ENCODE data around the gene ARPC1B.
"Not testable (repeated sequence)": the region's sequence is repeated elsewhere in the genome, so short reads cannot be mapped to it uniquely, and the experiment has no call there.

The ARPC1B gene

DNA sequence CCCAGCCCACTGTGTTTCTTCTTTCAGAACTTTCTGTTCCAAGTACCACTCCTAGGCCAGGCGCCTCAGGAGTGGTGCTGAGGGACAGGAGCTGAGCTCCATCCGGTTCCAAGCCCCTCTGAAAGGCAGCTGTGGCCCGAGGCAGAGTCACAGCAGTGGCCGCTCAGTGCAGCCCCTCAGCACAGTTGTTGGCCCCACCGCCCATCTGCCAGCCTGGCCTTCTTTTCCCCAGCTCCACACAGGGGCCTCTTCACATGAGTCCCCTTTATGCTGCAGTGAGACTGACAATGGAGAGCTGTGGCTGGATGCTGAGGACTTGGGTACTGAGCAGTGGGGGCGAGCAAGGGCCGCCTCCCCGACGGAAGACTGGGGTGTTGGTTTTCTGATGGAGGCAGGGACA, 43.7 kb downstream of the ARPC1B start:
- DNase-seq = no peak

GRCh38 chr7:99419323-99420021, 44.9 kb downstream of the ARPC1B start:
- DNase-seq = no peak

GRCh38 chr7:99420213-99420612, 45.7 kb downstream of the ARPC1B start:
- no peak for DNase-seq

- DNase-seq = no peak
These were observed 46.5 kb downstream of the ARPC1B start for GRCh38 chr7:99420986-99421385.

DNA sequence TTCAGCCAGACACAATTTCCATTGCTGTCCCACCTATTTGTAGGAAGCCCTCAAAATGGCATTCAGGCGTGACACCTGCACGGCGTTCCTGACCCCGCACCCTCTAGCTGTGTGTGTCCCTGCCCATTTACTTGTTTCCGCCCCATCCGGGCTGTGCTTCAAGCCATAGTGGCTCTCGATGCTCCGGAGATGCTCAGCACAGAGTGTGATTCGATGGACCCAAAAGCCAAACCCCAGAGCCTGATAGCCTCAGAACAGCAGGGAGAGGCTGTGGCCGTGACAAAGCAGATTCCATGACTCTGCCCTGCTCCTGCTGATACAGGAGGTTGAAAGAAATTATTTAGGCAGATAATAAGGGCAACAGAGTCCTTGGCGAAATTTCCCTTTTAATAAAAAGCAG, 47.7 kb downstream of the ARPC1B start:
- DNase-seq = no peak

DNA sequence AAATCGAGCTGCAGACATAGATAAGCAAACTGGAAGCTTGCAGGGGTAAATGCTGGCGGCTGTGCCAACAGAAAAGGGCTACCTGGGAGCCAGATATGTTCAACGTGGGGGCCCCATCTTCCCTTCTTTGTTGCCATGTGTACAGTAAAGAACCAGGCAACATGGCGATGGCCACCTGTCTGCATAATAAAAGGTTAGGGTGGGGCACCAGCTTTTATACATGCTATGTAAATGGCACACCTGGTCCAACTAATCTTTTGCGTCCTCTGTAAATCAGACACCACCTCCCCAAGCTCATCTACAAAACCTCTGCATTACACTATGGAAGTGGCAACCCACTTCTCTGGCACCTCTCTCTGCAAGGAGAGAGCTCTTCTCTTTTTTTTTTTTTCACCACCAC, 48.1 kb downstream of the ARPC1B start:
- no peak for DNase-seq

DNA sequence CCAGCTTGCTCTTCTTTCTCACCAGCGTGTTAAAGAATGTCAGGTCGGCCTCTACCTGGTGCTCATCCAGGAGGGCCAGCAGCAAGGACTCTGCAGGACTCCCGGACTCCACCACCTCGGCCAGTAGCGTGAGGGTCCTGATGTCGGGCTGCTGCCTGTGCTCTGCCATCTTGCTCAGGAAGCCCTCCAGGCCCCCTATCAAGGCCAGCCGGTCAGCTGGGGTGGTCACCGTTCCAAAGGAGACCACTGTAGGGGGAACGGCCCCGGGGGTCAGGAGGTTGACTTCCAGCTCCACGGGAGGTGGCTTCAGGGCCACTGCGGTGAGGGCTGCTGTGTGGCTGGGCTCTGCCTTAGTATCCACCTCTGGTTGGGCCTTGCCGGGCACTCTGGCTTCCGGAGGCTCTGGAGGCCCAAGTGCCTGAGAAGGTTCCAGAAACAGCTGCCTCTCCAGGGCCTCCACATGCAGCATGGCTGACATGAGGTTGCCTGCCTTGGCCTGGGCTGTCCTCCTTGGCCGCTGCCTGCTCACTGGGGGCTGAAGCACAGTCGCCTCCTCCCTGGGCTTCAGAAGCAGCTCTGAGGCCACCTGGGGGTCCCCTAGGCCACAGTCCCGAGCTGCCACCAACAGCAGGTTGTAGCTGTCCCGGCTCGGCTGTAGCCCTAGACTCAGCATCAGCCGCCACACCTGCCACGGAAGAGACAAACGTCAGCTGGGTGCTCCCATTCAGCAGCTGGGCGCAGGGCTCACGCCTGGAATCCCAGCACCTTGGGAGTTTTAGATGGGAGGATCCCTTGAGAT, 50.6 kb downstream of the ARPC1B start:
- DNase-seq = no peak

GRCh38 chr7:99428972-99429566, 54.5 kb downstream of the ARPC1B start:
- DNase-seq = no peak

GRCh38 chr7:99429756-99430155, 55.2 kb downstream of the ARPC1B start:
- no peak for DNase-seq

GRCh38 chr7:99431756-99432540, 57.4 kb downstream of the ARPC1B start:
- DNase-seq = not testable (repeated sequence)

GRCh38 chr7:99433158-99433557, 58.6 kb downstream of the ARPC1B start:
- DNase-seq = no peak

GRCh38 chr7:99437946-99438572, 63.5 kb downstream of the ARPC1B start:
- no peak for DNase-seq

- peak; percentile 96 for DNase-seq
These were observed 64.3 kb downstream of the ARPC1B start, which contains the start of the genes CPSF4 and PTCD1 for GRCh38 chr7:99438573-99439480. TSS of gene CPSF4 (plus strand) at chr7:99438943. CDS start at chr7:99439083, 140 bp downstream. TSS of gene PTCD1 (minus strand) at chr7:99438798. CDS start at chr7:99435242, 3,556 bp downstream.

DNA sequence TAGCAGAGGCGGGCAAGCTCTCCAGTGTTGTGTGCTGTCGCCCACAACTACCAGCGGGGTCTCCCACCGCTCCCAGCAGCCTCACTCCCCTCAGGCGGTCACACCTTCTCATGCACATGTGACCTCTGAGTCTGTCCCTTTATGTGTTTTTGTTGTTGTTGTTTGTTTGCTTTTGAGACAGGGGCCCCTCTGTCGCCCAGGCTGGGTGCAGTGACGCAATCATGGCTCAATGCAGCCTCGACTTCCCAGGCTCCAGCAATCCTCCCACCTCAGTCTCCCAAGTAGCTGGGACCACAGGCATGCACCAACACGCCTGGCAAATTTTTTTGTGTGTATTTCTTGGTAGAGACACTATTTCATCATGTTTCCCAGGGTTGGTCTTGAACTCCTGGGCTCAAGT, 65.7 kb downstream of the ARPC1B start:
- no peak for DNase-seq
